CD14-positive monocyte (primary cell): Measurements from ENCODE around the gene NKX2-2. TPM values are rescaled to one million over a fixed set of nuclear protein-coding genes. Genes with fewer than 3 reads are reported as not detected.
A peak's percentile ranks its signal among the peaks of the same experiment; 100 is the strongest.

ENCODE experiments used
- DNase-seq, 3 donors: peaks; one replicate each; pipeline ENCODE4 v3.0.0-alpha.2; 2011 to 2022
- H2AFZ ChIP-seq: 2 replicates; pipeline ENCODE4 v1.6.0; 2012; ENCODE audit warnings: mild to moderate bottlenecking, low read depth, low read length, inconsistent platforms; ENCODE audit not compliant: insufficient read depth, poor library complexity, severe bottlenecking
- H3K27ac ChIP-seq, 2 donors: 1 replicate in 1 of 2; 2 replicates in 1 of 2; pipeline ENCODE4 v1.5.1; 2012 to 2013; ENCODE audit warnings: low read length in 2 of 2, control low read depth in 1 of 2, inconsistent platforms in 1 of 2, low read depth in 1 of 2, mild to moderate bottlenecking in 1 of 2
- H3K27me3 ChIP-seq, 2 donors: one replicate each; pipeline versions ENCODE4 v1.6.0 to v1.6.1; 2011 to 2013; ENCODE audit warnings: low read length in 2 of 2; ENCODE audit not compliant: control insufficient read depth in 2 of 2, insufficient read depth in 2 of 2
- H3K36me3 ChIP-seq, 2 donors: replicated peaks in 1 of 2; 1 replicate in 1 of 2; 2 replicates in 1 of 2; pipeline versions ENCODE4 v1.5.1 to v1.6.1; 2012 to 2013; ENCODE audit warnings: low read length in 2 of 2, control low read depth in 1 of 2, inconsistent platforms in 1 of 2, mild to moderate bottlenecking in 1 of 2; ENCODE audit not compliant: insufficient read depth in 2 of 2, control insufficient read depth in 1 of 2
- H3K4me1 ChIP-seq, 2 donors: 1 replicate in 1 of 2; 2 replicates in 1 of 2; pipeline versions ENCODE4 v1.5.1 to v1.6.1; 2012 to 2013; ENCODE audit warnings: low read length in 2 of 2, control low read depth in 1 of 2, inconsistent platforms in 1 of 2, mild to moderate bottlenecking in 1 of 2, moderate library complexity in 1 of 2; ENCODE audit not compliant: insufficient read depth in 2 of 2, control insufficient read depth in 1 of 2
- H3K4me2 ChIP-seq: replicated peaks from 2 replicates; pipeline ENCODE3; 2012; ENCODE audit warnings: low read length, moderate library complexity, mild to moderate bottlenecking; ENCODE audit not compliant: poor library complexity, severe bottlenecking; ENCODE audit errors: extremely low read depth
- H3K4me3 ChIP-seq, 3 experiments: fragments of 200-600 bp in 1 of 3; sonication (generic) in 1 of 3; replicated peaks in 1 of 3; 1 replicate in 2 of 3; 2 replicates in 1 of 3; pipeline ENCODE4 v1.5.1; 2011 to 2013; ENCODE audit warnings: low read length in 3 of 3, mild to moderate bottlenecking in 3 of 3, control low read depth in 2 of 3, low read depth in 2 of 3, inconsistent platforms in 1 of 3, moderate library complexity in 1 of 3
- H3K79me2 ChIP-seq: 2 replicates; pipeline ENCODE4 v1.6.0; 2012; ENCODE audit warnings: mild to moderate bottlenecking, control low read depth, inconsistent platforms, low read length, moderate library complexity; ENCODE audit not compliant: insufficient read depth
- H3K9ac ChIP-seq: 2 replicates; pipeline ENCODE4 v1.6.0; 2017; ENCODE audit warnings: low read length, mild to moderate bottlenecking; ENCODE audit not compliant: insufficient read depth, poor library complexity, severe bottlenecking
- H3K9me3 ChIP-seq, 2 donors: replicated peaks in 1 of 2; 1 replicate in 1 of 2; 2 replicates in 1 of 2; pipeline versions ENCODE4 v1.5.1 to v1.6.1; 2012 to 2013; ENCODE audit warnings: low read length in 2 of 2, control low read depth in 1 of 2; ENCODE audit not compliant: control insufficient read depth in 1 of 2, insufficient read depth in 1 of 2
- H4K20me1 ChIP-seq: 2 replicates; pipeline ENCODE4 v1.6.0; 2012; ENCODE audit warnings: mild to moderate bottlenecking, low read length, control low read depth, moderate library complexity; ENCODE audit not compliant: insufficient read depth
- H3K27ac Mint-ChIP-seq, 7 donors: one replicate each; pipeline ENCODE4 v1.8.0; 2020; ENCODE audit warnings: mild to moderate bottlenecking in 7 of 7, mixed read lengths in 7 of 7, moderate library complexity in 6 of 7, inconsistent platforms in 2 of 7
- H3K27me3 Mint-ChIP-seq, 3 donors: one replicate each; pipeline ENCODE4 v1.8.0; 2021 to 2022; ENCODE audit warnings: low read depth in 3 of 3, mild to moderate bottlenecking in 3 of 3, mixed read lengths in 3 of 3, moderate library complexity in 3 of 3, inconsistent platforms in 1 of 3
- H3K36me3 Mint-ChIP-seq, 2 donors: one replicate each; pipeline ENCODE4 v1.8.0; 2020; ENCODE audit warnings: mixed read lengths in 2 of 2, inconsistent platforms in 1 of 2, mild to moderate bottlenecking in 1 of 2
- H3K4me1 Mint-ChIP-seq: one replicate; pipeline ENCODE4 v1.8.0; 2020; ENCODE audit warnings: mild to moderate bottlenecking, mixed read lengths
- H3K4me3 Mint-ChIP-seq, 2 donors: one replicate each; pipeline ENCODE4 v1.8.0; 2020; ENCODE audit warnings: mild to moderate bottlenecking in 2 of 2, mixed read lengths in 2 of 2, moderate library complexity in 1 of 2
- H3K9me3 Mint-ChIP-seq, 7 donors: one replicate each; pipeline ENCODE4 v1.8.0; 2020 to 2022; ENCODE audit warnings: mixed read lengths in 7 of 7, mild to moderate bottlenecking in 6 of 7, moderate library complexity in 6 of 7, inconsistent platforms in 2 of 7
- WGBS: methylation state at CpG from one replicate; pipeline ENCODE4 v1.1.5; 2013; ENCODE audit warnings: missing lambda C conversion rate; ENCODE audit not compliant: insufficient coverage; 5-methylcytosine and 5-hydroxymethylcytosine counted together
- intact Hi-C, 2 donors: fragments of 100-400 bp; cut with micrococcal nuclease; formaldehyde crosslinking; loops; one replicate each; pipeline versions ENCODE4 v1.15.0 to v1.15.1; 2023
- polyA plus RNA-seq, 3 donors: library from polyadenylated mRNA; depleted of rRNA in 1 of 3; unstranded in 2 of 3; stranded (reverse) in 1 of 3; fragments of 300-500 nt in 2 of 3; fragments of >200 nt in 1 of 3; fragmentation: Illumina TruSeq in 2 of 3; gene quantifications; 1 replicate in 2 of 3; 2 replicates in 1 of 3; pipeline ENCODE4 v1.2.3, GENCODE V29; 2012 to 2021
- TF ChIP-seq, protein P1 (sequence below): fragments of 200-600 bp; IDR thresholded peaks from one replicate; pipeline ENCODE4 v1.8.0; 2022; ENCODE audit warnings: antibody characterized with exemption, mild to moderate bottlenecking

The NKX2-2 gene
- polyA plus RNA-seq, 3 donors: not detected

DNA sequence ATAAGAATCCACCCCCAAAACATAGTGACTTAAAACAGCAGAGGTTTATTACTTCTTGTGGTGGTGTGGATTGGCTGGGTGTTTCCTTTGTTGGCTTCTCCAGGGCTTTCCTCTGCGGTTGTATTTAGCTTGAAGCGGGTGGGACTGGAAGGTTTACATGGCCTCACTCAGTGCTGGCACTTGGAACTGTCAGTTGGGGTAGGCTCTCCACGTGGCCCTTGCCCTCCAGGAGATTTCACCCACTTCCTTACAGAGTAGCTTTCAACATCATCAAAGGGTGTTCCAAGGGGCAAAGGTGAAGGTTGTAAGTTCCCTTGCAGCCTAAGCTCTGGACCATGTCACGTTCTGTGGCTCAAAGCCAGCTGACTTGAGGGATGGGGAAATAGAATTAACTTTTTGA lies 32.5 kb upstream of the NKX2-2 start:
- Mint-ChIP-seq H3K9me3 (peaks cover 0 to 3% (median 0%) of the 10 kb centered on the region in 7 donors), H3K36me3 (no peaks in the 10 kb centered on the region), H3K4me3 (no peak overlapping the region), H3K27ac (no peak overlapping the region), H3K27me3 (peaks cover 14 to 35% (median 27%) of the 10 kb centered on the region in 3 donors), H3K4me1 (no peaks in the 10 kb centered on the region)
- Histone ChIP-seq H2AFZ (no peak overlapping the region), H3K36me3 (no peaks in the 10 kb centered on the region), H3K9me3 (no peaks in the 10 kb centered on the region), H4K20me1 (no peaks in the 10 kb centered on the region), H3K4me2 (no peak overlapping the region), H3K27ac (no peak overlapping the region), H3K27me3 (no peaks in the 10 kb centered on the region), H3K4me3 (no peak overlapping the region), H3K9ac (no peak overlapping the region), H3K79me2 (no peaks in the 10 kb centered on the region), H3K4me1 (no peaks in the 10 kb centered on the region)
- no CpG with 5 or more reads among the region's 4 CpGs for WGBS
- TF ChIP-seq, protein P1, sequence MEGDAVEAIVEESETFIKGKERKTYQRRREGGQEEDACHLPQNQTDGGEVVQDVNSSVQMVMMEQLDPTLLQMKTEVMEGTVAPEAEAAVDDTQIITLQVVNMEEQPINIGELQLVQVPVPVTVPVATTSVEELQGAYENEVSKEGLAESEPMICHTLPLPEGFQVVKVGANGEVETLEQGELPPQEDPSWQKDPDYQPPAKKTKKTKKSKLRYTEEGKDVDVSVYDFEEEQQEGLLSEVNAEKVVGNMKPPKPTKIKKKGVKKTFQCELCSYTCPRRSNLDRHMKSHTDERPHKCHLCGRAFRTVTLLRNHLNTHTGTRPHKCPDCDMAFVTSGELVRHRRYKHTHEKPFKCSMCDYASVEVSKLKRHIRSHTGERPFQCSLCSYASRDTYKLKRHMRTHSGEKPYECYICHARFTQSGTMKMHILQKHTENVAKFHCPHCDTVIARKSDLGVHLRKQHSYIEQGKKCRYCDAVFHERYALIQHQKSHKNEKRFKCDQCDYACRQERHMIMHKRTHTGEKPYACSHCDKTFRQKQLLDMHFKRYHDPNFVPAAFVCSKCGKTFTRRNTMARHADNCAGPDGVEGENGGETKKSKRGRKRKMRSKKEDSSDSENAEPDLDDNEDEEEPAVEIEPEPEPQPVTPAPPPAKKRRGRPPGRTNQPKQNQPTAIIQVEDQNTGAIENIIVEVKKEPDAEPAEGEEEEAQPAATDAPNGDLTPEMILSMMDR: no peak
- no peak for DNase-seq
- intact Hi-C loops: no loop called here

DNA sequence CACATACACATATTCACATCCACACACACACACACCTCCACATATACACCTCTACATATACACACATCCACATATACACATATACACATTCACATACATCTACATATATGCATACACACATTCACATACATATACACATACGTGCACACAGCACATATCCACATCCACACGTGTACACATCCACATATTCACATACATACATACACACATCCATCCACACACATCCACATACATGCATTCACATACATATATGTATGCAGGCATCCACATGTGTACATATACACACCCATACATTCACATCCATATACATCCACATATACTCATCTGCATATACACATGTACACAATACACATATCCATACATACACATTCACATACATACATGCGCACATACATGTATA lies 25.6 kb upstream of the NKX2-2 start:
- Mint-ChIP-seq H3K27ac (no peak overlapping the region), H3K4me3 (peak overlapping the region in 1 of 2 donors; percentile 22), H3K36me3 (no peaks in the 10 kb centered on the region), H3K27me3 (peaks cover 3 to 41% (median 20%) of the 10 kb centered on the region in 3 donors), H3K9me3 (peaks cover 0 to 3% (median 2%) of the 10 kb centered on the region in 7 donors), H3K4me1 (no peaks in the 10 kb centered on the region)
- Histone ChIP-seq H3K9me3 (no peaks in the 10 kb centered on the region), H3K27ac (no peak overlapping the region), H3K4me1 (no peaks in the 10 kb centered on the region), H3K4me2 (no peak overlapping the region), H3K79me2 (no peaks in the 10 kb centered on the region), H3K27me3 (peaks cover 5 to 8% of the 10 kb centered on the region in 2 donors), H4K20me1 (no peaks in the 10 kb centered on the region), H3K4me3 (no peak overlapping the region), H2AFZ (no peak overlapping the region), H3K9ac (no peak overlapping the region), H3K36me3 (no peaks in the 10 kb centered on the region)
- DNase-seq: no peak
- WGBS: 79% methylated on average over 2 of the region's 3 CpGs
- TF ChIP-seq, protein P1: no peak
- intact Hi-C loops: no loop called here
